Caco-2 (cell line): Measurements from ENCODE around the gene QPCT. TPM values are rescaled to one million over a fixed set of nuclear protein-coding genes. Genes with fewer than 3 reads are reported as not detected.

ENCODE experiments used
- BruUV-seq: library from RNA; stranded (reverse); fragments of 400-500 nt; replicated peaks from 2 replicates; lab custom pipeline; 2021; lab: Mats Ljungman, UMichigan
- CTCF ChIA-PET: fragments of 300-600 bp; sonication (Branson Sonifier 250); formaldehyde crosslinking; loops from one replicate; lab custom pipeline; 2022; ENCODE audit warnings: antibody characterized with exemption; lab: Charles Lee
- POLR2A ChIA-PET: fragments of 300-600 bp; sonication (Branson Sonifier 250); formaldehyde crosslinking; loops from one replicate; lab custom pipeline; 2022; ENCODE audit warnings: antibody characterized with exemption; lab: Charles Lee
- DNase-seq, 2 experiments: peaks; one replicate each; pipeline versions ENCODE4 v3.0.0 to v3.0.0-alpha.2; 2020 to 2022
- H3K27me3 ChIP-seq: replicated peaks from 2 replicates; pipeline ENCODE4 v1.6.0; 2011; ENCODE audit warnings: low read length; ENCODE audit not compliant: control insufficient read depth, insufficient read depth
- H3K36me3 ChIP-seq: 2 replicates; pipeline ENCODE4 v1.5.1; 2011; ENCODE audit warnings: low read length; ENCODE audit not compliant: control insufficient read depth, insufficient read depth
- H3K4me1 ChIP-seq: fragments of 250-450 bp; sonication (Bioruptor Pico); 2 replicates; pipeline ENCODE4 v1.5.1; 2020; ENCODE audit warnings: mild to moderate bottlenecking
- H3K4me3 ChIP-seq: 2 replicates; pipeline ENCODE4 v1.5.1; 2011; ENCODE audit warnings: low read depth, mild to moderate bottlenecking, control low read depth, low read length
- H3K9me3 ChIP-seq: fragments of 250-450 bp; sonication (Bioruptor Pico); 2 replicates; pipeline ENCODE4 v1.5.1; 2020; ENCODE audit warnings: mild to moderate bottlenecking, moderate library complexity
- H3K27ac Mint-ChIP-seq: one replicate; pipeline ENCODE4 v1.8.0; 2022; ENCODE audit warnings: mixed read lengths; ENCODE audit not compliant: unreplicated experiment
- H3K27me3 Mint-ChIP-seq: one replicate; pipeline ENCODE4 v1.8.0; 2022; ENCODE audit warnings: mixed read lengths; ENCODE audit not compliant: insufficient read depth, unreplicated experiment
- H3K36me3 Mint-ChIP-seq: one replicate; pipeline ENCODE4 v1.8.0; 2022; ENCODE audit warnings: mild to moderate bottlenecking, mixed read lengths; ENCODE audit not compliant: insufficient read depth, unreplicated experiment
- H3K4me1 Mint-ChIP-seq: one replicate; pipeline ENCODE4 v1.8.0; 2022; ENCODE audit warnings: low read depth, mixed read lengths; ENCODE audit not compliant: unreplicated experiment
- H3K4me3 Mint-ChIP-seq: one replicate; pipeline ENCODE4 v1.8.0; 2022; ENCODE audit warnings: mild to moderate bottlenecking, moderate library complexity, mixed read lengths; ENCODE audit not compliant: unreplicated experiment
- H3K9me3 Mint-ChIP-seq: one replicate; pipeline ENCODE4 v1.8.0; 2022; ENCODE audit warnings: mixed read lengths; ENCODE audit not compliant: unreplicated experiment
- intact Hi-C: fragments of 100-400 bp; cut with micrococcal nuclease; formaldehyde crosslinking; loops from one replicate; pipeline ENCODE4 v1.10.0; 2022; ENCODE audit not compliant: unreplicated experiment
- total RNA-seq: library from RNA; stranded (reverse); gene quantifications from 2 replicates; pipeline ENCODE4 v1.2.3, GENCODE V29; 2022
- TF ChIP-seq, protein P1 (sequence below), 2 experiments: fragments of 200-600 bp in 1 of 2; IDR thresholded peaks; 1 replicate in 1 of 2; 2 replicates in 1 of 2; pipeline versions ENCODE4 v1.5.1 to v1.8.0; 2011 to 2022; ENCODE audit warnings: antibody characterized with exemption in 1 of 2, control low read depth in 1 of 2, inconsistent platforms in 1 of 2, low read depth in 1 of 2, low read length in 1 of 2, mild to moderate bottlenecking in 1 of 2, moderate library complexity in 1 of 2; ENCODE audit not compliant: insufficient read depth in 1 of 2, severe bottlenecking in 1 of 2, unreplicated experiment in 1 of 2

QPCT gene
- total RNA-seq, 1 experiment from 2014 or later, result 4.7 TPM

DNA sequence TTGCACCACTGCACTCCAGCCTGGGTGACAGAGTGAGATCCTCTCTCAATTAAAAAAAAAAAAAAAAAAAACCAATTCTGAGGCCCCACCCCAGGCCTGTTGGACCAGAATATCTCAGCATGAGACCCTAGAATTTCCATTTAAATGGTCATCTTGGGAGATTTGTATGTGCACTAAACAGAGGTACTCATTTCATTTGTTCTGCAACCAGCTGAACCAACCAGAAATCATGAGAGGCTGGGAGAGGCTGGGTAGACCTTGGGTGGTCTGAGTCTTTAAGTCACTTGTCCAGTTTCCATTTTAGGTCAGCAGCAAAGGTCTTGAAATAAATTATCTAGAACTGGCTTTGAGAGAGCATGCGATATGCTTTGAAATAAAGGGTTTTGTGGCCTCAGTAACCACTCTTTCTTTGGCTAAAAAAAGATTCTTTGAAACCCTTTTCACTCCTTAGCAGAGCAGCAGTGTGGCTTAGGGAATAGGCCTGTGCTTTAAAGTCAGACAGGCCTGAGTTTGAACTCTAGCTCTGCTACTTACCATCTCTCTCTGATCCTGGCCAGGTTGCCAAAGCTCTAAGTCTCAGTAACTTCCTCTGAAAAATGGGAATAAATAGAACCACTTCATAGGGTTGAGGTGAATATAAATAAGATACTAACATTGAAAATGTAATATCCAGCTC is 52.6 kb downstream of the QPCT start:
- Mint-ChIP-seq H3K27ac (no peak overlapping the region), H3K4me3 (no peak overlapping the region), H3K27me3 (no peaks in the 10 kb centered on the region), H3K4me1 (peaks cover 7% of the 10 kb centered on the region), H3K36me3 (no peaks in the 10 kb centered on the region), H3K9me3 (peaks cover 8% of the 10 kb centered on the region)
- intact Hi-C loops, result loop anchor here (1.0 to 10.0 kb wide), 5 partner anchors 110 to 878 kb away; no protein-coding TSS in a partner anchor
- no peak overlapping the region for H3K4me3 ChIP-seq
- TF ChIP-seq, protein P1, sequence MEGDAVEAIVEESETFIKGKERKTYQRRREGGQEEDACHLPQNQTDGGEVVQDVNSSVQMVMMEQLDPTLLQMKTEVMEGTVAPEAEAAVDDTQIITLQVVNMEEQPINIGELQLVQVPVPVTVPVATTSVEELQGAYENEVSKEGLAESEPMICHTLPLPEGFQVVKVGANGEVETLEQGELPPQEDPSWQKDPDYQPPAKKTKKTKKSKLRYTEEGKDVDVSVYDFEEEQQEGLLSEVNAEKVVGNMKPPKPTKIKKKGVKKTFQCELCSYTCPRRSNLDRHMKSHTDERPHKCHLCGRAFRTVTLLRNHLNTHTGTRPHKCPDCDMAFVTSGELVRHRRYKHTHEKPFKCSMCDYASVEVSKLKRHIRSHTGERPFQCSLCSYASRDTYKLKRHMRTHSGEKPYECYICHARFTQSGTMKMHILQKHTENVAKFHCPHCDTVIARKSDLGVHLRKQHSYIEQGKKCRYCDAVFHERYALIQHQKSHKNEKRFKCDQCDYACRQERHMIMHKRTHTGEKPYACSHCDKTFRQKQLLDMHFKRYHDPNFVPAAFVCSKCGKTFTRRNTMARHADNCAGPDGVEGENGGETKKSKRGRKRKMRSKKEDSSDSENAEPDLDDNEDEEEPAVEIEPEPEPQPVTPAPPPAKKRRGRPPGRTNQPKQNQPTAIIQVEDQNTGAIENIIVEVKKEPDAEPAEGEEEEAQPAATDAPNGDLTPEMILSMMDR (IDR thresholded peaks at IDR 0.05; ENCODE audit: insufficient read depth in 1 of 2, low read depth in 1 of 2, low read length in 1 of 2, severe bottlenecking in 1 of 2, unreplicated experiment in 1 of 2), result no peak
- ChIA-PET POLR2A (no interaction called here), CTCF (interaction anchor here (0.7 to 2.6 kb wide), 8 partner anchors 15 to 708 kb away, joined by 3 to 62 read pairs (median 4); no protein-coding TSS in a partner anchor)
- H3K4me1 ChIP-seq, result no peaks in the 10 kb centered on the region
- no peaks in the 10 kb centered on the region for H3K27me3 ChIP-seq
- no TSS peak for BruUV-seq
- H3K36me3 ChIP-seq, result no peaks in the 10 kb centered on the region
- H3K9me3 ChIP-seq, result no peaks in the 10 kb centered on the region
- DNase-seq, result no peak

DNA sequence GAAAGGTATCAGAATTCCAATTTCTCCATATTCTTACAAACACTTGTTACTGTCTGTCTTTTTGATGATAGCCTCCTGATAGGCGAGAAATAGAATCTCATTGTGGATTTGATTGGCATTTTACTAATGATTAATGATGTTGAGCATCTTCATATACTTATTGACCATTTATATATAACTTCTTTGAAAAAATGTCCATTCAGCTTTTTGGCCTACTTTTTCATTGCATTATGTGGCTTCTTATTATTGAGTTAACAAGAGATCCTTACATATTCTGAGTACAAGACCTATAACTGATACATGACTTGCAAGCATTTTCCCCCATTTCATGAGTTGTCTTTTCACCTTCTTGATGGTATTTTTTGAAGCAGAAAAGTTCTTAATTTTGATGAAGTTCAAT is 54.6 kb downstream of the QPCT start:
- BruUV-seq, result no TSS peak
- no peak for DNase-seq
- no peaks in the 10 kb centered on the region for H3K4me1 Mint-ChIP-seq
- no peaks in the 10 kb centered on the region for H3K4me1 ChIP-seq
- no peaks in the 10 kb centered on the region for H3K27me3 Mint-ChIP-seq
- H3K9me3 ChIP-seq, result no peaks in the 10 kb centered on the region
- POLR2A ChIA-PET, result no interaction called here
- no peaks in the 10 kb centered on the region for H3K36me3 Mint-ChIP-seq
- no peaks in the 10 kb centered on the region for H3K9me3 Mint-ChIP-seq
- CTCF ChIA-PET, result interaction anchor here (0.7 kb wide), 1 partner anchor 478 kb away, joined by 3 read pairs; no protein-coding TSS in a partner anchor
- H3K4me3 ChIP-seq, result no peak overlapping the region
- TF ChIP-seq, protein P1 (IDR thresholded peaks at IDR 0.05; ENCODE audit: insufficient read depth in 1 of 2, low read depth in 1 of 2, low read length in 1 of 2, severe bottlenecking in 1 of 2, unreplicated experiment in 1 of 2), result no peak
- H3K4me3 Mint-ChIP-seq, result no peak overlapping the region
- no peaks in the 10 kb centered on the region for H3K36me3 ChIP-seq
- no peaks in the 10 kb centered on the region for H3K27me3 ChIP-seq
- intact Hi-C loops, result loop anchor here (5.0 to 10.0 kb wide), 2 partner anchors 112 to 876 kb away; no protein-coding TSS in a partner anchor
- H3K27ac Mint-ChIP-seq, result no peak overlapping the region

DNA sequence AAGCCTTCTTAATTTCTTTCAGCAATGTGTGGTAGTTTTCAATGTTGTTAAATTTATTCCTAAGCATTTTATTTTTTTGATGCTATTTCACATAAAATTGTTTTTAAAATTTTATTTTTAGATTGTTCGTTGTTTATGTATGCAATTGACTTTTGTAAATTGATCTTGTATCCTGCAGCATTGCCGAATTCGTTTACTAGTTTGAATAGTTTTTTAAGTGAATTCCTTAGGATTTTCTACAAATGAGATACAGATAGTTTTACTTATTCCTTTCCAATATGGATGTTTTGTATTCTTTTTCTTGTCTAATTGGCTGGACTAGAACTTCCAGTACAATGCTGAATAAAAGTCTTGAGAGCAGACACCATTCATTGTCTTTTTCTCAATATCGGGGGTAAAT is 55.6 kb downstream of the QPCT start:
- TF ChIP-seq, protein P1 (IDR thresholded peaks at IDR 0.05; ENCODE audit: insufficient read depth in 1 of 2, low read depth in 1 of 2, low read length in 1 of 2, severe bottlenecking in 1 of 2, unreplicated experiment in 1 of 2), result no peak
- H3K4me3 Mint-ChIP-seq, result no peak overlapping the region

More for the DNA sequence above, 55.6 kb downstream of the QPCT start:
- intact Hi-C loops, result no loop called here
- no peak overlapping the region for H3K27ac Mint-ChIP-seq
- Histone ChIP-seq H3K4me3 (no peak overlapping the region), H3K4me1 (no peaks in the 10 kb centered on the region), H3K36me3 (no peaks in the 10 kb centered on the region), H3K9me3 (no peaks in the 10 kb centered on the region), H3K27me3 (no peaks in the 10 kb centered on the region)
- no TSS peak for BruUV-seq
- H3K36me3 Mint-ChIP-seq, result no peaks in the 10 kb centered on the region
- POLR2A ChIA-PET, result no interaction called here
- no peaks in the 10 kb centered on the region for H3K27me3 Mint-ChIP-seq
- DNase-seq, result no peak
- CTCF ChIA-PET, result interaction anchor here (2.1 kb wide), 1 partner anchor 478 kb away, joined by 11 read pairs; no protein-coding TSS in a partner anchor
- H3K4me1 Mint-ChIP-seq, result no peaks in the 10 kb centered on the region
- no peaks in the 10 kb centered on the region for H3K9me3 Mint-ChIP-seq
